Amygdala (tissue), 56 donors: Measurements from ENCODE around the gene GIMAP8.
A peak's percentile ranks its signal among the peaks of the same experiment; 100 is the strongest.

Experiments
- DNase-seq, 56 donors: peaks; one replicate each; lab custom pipeline; 2025; lab: John Stamatoyannopoulos, UW

Gene GIMAP8

GRCh38 chr7:150450491-150451001 lies at the start of gene GIMAP8:
GIMAP8 (plus strand) TSS chr7:150450630; CDS start chr7:150466699, 16,069 bp downstream.
- peak in 11 of 56 donors; percentile 11 to 51 (median 19) for DNase-seq

GRCh38 chr7:150400788-150401423 lies 49.5 kb upstream of the GIMAP8 start:
- DNase-seq: no peak

- DNase-seq: no peak
These were observed 49.0 kb upstream of the GIMAP8 start for GRCh38 chr7:150401424-150401790.

GRCh38 chr7:150401861-150402631 lies 48.4 kb upstream of the GIMAP8 start:
- no peak for DNase-seq

- DNase-seq: no peak
These were observed 47.6 kb upstream of the GIMAP8 start for GRCh38 chr7:150402671-150403321.

GRCh38 chr7:150403376-150404171 lies 46.9 kb upstream of the GIMAP8 start:
- no peak for DNase-seq

GRCh38 chr7:150404172-150404804 lies 46.1 kb upstream of the GIMAP8 start:
- DNase-seq: no peak

GRCh38 chr7:150404805-150405583 lies 45.4 kb upstream of the GIMAP8 start:
- peak in 54 of 56 donors; percentile 36 to 93 (median 80) for DNase-seq

GRCh38 chr7:150405584-150406311 lies 44.7 kb upstream of the GIMAP8 start:
- DNase-seq: peak in 15 of 56 donors; percentile 36 to 74 (median 63)

- DNase-seq: no peak
These were observed 44.2 kb upstream of the GIMAP8 start for GRCh38 chr7:150406312-150406566.

GRCh38 chr7:150406567-150407421 lies 43.6 kb upstream of the GIMAP8 start:
- DNase-seq: no peak

- no peak for DNase-seq
These were observed 42.6 kb upstream of the GIMAP8 start for GRCh38 chr7:150407588-150408392.

- no peak for DNase-seq
These were observed 41.8 kb upstream of the GIMAP8 start for GRCh38 chr7:150408393-150409299.

GRCh38 chr7:150409300-150410030 lies 41.0 kb upstream of the GIMAP8 start:
- DNase-seq: no peak

GRCh38 chr7:150410131-150410530 lies 40.3 kb upstream of the GIMAP8 start:
- DNase-seq: no peak
